ENCODE data around the gene TCERG1L. TPM values are rescaled to one million over a fixed set of nuclear protein-coding genes. Genes with fewer than 3 reads are reported as not detected.

Gene TCERG1L
- total RNA-seq, 1 donor from 2014 or later: not detected

DNA sequence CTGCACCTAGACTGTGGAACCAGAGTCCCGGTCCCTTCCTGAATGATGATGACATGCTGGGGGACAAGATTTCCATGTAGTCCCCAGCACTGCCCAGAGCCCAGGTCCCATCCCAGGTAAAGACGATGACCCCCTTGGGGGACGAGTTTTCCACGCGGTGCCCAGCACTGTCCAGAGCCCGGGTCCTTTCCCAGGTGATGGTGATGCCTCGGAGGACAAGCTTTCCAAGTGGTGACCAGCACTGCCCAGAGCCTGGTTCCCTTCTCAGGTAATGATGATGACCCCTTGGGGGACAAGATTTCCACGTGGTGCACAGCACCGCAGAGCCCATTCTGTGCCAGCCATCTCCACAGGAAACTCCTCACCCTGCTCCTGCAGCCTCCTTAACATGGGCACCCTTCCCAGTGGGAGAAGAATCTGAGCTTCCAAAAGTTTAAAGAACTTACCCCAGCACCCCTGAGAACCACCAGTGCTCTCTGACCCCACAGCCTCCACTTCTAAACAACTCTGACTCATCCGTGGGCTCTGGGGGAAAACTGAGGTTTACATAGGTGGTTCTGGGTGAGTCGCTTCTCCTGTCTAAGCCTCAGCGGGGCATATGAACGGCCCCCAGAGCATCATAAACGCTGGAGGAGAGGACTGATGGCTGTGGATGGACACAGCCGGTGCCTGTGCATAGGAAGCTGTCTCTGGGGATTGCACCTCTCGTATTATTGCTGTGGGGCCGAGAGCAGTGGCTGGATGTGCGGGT is 233.2 kb downstream of the TCERG1L start:
- ATAC-seq (ENCODE audit: poor library complexity) (no peak), DNase-seq (no peak)

DNA sequence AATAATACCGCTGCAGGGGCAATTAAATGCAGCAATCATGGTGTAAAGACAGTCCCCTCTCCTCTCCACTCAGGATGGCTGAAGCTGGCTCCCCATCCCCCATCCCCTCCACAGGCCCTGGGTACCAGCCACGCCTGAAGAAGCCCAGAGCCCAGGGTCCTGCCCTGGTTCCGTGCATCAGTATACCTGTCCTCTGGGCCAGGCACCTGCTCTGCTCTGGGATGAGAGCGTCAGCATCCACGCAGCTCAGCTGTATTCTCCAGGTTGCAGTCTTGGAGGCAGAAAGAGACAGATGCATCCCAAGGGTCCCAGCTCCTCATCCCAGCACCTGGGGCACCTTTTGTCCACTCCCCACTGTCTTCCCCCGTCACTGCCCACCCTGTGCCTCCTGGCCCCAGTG is 233.8 kb downstream of the TCERG1L start:
- ATAC-seq (ENCODE audit: poor library complexity): no peak
- no peak for DNase-seq
- intact Hi-C loops (cut with DNase I): no loop called here

More for the DNA sequence above, 233.2 kb downstream of the TCERG1L start:
- intact Hi-C loops (cut with DNase I): no loop called here

DNA sequence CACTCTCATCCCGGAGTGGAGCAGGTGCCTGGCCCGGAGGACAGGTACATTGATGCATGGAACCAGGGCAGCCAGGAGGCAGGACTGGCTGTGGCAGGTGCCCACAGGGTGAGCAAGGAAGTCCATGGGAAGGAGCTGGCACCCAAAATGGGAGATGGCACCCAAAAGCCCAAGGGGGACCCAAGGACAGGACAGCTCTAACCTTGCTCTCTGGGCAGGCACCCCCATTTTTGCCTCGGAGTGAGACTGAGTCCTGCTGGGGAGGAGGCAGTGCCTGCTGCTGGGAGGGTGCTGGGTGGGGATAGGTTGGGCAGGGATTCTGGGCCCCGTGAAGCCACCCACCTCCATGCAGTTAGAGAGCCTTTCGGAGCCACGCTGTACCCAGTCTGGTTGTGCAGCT is 234.5 kb downstream of the TCERG1L start:
- DNase-seq (no peak), ATAC-seq (ENCODE audit: poor library complexity) (no peak)
- intact Hi-C loops (cut with DNase I): no loop called here

DNA sequence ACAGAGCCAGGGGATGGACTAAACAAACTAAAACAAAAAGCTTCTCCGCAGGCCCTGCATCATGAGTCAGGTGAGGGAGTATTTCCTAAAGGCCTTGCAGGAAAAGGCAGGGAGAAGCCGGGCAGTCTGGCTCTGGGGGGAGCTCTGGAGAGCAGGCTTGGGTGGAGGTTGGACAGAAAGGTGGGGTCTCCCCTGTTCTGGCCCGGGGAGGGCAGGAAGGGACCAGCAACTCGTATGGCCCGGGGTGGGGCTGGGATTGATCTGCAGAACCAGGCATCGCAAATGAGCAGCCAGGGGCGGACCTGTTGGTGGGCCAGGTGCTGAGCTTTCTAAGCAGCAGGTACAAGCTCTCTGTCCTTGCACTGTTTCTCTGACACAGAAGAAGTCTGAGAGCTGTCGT is 235.2 kb downstream of the TCERG1L start:
- no peak for ATAC-seq (ENCODE audit: poor library complexity)
- intact Hi-C loops (cut with DNase I): no loop called here
- no peak for DNase-seq

DNA sequence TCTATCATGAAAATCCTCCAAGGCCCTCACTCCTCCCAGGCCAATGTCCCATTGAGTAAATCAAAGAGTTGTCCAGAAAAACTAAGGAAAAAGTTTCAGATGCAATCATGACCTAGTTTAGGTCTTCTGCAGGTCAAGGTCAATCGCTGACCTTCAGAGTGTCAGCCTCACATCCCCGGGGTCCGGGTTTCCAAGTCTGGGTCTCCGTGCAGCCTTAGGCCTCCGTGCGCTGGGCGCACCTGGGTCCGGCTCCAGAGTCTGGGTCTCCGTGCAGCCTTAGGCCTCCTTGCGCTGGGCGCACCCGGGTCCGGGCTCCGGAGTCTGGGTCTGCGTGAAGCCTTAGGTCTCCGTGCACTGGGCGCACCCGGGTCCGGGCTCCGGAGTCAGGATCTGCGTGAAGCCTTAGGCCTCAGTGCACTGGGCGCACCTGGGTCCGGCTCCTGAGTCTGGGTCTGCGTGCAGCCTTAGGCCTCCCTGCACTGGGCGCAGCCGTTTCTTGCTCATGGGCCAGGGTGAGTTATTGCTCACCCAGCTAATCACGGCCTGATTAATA is 236.2 kb downstream of the TCERG1L start:
- no peak for DNase-seq
- intact Hi-C loops (cut with DNase I): no loop called here
- ATAC-seq (ENCODE audit: poor library complexity): no peak

DNA sequence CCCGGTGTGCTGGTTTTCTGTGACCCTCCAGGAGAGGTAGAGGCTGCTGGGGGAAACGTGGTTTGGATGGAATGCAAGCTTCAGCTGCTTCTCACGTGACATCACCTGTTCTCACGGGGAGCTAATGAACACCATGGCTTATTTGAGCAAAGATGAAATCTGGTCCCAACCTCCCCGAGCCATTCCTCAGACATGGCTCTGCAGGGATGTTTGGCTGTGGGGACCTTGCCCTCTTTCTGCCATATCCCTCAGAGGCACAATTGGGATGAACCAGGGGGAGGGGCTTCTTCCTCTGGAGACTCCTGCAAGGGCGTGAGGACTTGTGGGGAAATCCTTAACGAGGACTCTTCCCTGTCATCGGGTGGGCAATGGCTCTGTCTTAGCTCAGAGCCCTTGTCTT is 236.8 kb downstream of the TCERG1L start:
- DNase-seq (no peak), ATAC-seq (ENCODE audit: poor library complexity) (no peak)
- intact Hi-C loops (cut with DNase I): no loop called here

DNA sequence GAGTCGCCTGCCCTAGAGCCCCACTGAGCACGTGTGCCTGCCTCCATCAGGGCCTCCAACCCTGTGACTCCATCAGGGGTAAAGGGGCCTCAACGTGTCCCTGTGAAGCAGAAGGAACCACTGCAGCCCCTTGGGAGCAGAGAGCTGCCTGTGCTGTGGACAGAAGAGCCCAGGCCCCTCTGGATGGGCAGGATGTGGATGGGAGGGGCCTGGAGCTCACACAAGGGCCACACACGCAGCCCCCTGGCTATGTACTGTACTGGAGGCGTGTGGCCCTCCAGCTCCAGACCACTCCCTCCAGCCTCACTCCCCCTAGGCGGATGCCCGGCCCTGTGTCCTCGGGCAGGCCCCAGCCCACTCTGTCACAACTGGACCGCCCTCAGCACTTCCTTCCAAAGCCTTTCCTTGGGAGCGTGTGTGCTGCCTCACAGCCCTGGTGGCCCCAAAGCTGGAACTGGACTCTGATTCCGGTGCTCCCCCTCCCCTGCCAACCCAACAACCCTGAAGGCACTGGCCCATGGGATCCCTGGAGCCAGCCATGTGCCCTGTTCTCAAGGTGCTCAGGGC is 238.0 kb downstream of the TCERG1L start:
- intact Hi-C loops (cut with DNase I): no loop called here
- no peak for ATAC-seq (ENCODE audit: poor library complexity)
- no peak for DNase-seq

DNA sequence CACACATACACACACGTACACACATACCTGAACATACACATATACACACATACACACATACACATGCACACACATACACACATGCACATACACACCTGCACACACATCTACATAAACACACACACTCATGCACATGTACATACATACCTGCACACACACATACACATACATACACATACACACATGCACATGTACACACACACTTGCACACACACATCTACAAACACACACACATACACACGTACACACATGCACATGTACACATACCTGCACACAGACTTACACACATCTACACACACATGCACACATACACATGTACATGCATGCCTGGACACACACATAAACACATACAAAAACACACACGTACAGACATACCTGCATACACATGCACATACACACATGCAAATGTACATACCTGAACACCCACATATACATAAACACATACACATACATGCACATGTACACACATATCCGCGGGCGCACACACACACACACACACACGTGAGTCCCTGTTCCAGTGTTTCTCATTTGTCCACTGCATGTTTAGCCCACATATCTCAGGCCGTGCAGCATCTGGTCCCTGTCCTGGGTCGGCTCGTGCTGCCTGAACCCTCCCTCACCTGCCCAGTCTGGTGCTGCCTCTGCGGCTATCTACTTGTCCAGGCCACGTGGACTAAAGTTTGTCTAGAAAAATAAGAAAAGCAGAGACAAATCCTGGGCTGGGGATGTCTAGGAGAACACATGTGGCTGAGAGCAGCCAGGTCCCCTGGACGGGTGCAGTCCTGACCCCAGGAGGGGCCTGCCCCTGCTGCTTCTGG is 238.7 kb downstream of the TCERG1L start:
- intact Hi-C loops (cut with DNase I): no loop called here
- ATAC-seq (ENCODE audit: poor library complexity): no peak
- DNase-seq: no peak

DNA sequence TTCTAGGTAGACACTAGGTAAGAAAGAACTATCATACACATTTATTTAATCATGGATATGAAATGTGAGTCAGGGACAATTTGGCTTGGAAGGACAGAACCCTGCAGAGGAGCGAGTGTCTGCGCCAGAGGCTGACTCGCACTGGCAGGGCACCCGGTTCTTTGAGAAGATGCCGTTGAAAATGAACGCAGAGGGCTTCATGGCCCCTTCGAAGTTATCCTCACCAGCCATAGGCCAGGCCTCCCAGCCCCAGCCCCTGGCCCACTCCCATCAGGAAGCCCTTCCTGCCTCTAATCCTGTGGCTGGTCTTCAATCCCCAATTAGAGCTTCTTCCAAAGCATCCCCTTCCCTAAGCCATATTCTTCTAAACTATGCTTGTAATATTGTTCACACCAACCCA is 239.8 kb downstream of the TCERG1L start:
- intact Hi-C loops (cut with DNase I): no loop called here
- ATAC-seq (ENCODE audit: poor library complexity) (no peak), DNase-seq (no peak)

DNA sequence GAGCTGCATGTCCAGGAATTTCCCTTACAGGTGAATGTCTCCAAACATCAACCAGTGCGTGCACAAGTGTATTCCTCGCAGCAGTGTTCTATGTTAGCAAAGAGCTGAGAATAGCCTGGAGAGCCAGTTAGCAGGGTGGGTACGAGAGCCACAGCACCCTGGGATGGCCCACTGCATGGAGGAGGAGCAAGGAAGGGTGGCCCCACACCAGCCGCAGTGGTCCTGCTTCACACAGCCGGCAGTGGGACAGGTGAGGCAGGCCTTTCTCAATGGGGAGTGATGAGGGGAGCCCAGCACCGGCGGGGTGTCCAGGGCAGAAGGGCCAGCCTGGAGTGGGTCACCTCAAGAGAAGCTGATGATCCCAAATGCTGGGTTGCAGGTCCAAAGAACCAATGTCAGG is 240.7 kb downstream of the TCERG1L start:
- intact Hi-C loops (cut with DNase I): no loop called here
- DNase-seq (no peak), ATAC-seq (ENCODE audit: poor library complexity) (no peak)

DNA sequence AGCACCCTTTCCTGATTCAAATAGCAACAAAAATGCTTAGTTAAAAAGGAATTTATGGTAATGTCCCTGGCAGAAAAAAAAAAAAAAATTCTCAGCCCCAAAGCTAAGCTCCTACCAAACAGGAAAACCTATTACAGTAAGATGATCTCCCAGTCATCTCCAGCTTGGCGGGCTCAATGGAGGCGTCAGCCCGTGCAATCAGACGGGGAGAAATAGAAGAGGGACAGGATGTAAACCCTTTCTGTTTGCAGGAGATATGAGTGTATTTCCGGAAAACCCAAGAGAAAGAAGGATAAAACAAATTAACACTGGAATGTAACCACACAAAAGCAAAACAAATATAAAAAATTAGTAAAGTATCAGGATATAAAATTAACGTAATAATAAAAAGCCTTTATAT is 242.8 kb downstream of the TCERG1L start:
- ATAC-seq (ENCODE audit: poor library complexity): no peak
- intact Hi-C loops (cut with DNase I): no loop called here
- no peak for DNase-seq

DNA sequence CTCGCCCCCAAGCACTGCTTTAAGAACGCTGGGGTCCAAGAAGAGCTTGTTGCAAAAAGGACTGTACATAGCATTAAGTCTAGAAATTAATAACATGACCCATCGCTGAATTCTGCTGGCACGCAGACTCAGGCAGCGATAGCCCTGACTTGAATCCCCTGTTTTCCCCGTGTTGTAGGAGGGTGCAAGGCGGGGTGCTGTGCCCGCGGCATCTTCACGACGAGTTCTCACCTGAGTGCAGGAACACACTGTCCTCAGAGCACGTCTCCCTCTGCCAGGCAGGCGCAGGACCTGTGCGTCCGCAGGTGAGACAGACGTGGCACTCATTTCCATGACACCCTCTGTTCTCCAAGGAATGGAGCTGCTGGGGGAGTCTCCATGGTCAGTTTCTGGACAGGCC is 243.2 kb downstream of the TCERG1L start:
- DNase-seq: no peak
- intact Hi-C loops (cut with DNase I): no loop called here
- ATAC-seq (ENCODE audit: poor library complexity): no peak

DNA sequence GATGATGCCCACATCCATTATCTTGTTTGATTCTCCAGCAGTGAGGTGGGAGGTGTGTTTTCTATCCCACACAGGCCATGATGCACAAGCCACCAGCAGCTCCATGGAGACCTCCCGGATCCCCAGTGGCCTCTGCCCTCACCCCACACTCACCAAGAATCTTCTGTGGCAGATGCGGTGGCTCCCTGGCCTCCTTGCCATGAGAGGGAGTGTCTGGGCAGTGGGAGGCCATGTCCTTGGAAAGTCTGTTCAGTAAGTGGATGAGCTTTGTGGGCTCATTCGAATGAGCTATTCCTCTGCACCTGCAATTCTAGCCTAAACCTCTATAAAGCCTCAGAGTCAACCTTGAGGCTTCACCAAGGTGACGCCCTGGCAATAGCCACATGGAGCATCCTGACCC is 243.8 kb downstream of the TCERG1L start:
- intact Hi-C loops (cut with DNase I): no loop called here
- no peak for ATAC-seq (ENCODE audit: poor library complexity)
- no peak for DNase-seq

DNA sequence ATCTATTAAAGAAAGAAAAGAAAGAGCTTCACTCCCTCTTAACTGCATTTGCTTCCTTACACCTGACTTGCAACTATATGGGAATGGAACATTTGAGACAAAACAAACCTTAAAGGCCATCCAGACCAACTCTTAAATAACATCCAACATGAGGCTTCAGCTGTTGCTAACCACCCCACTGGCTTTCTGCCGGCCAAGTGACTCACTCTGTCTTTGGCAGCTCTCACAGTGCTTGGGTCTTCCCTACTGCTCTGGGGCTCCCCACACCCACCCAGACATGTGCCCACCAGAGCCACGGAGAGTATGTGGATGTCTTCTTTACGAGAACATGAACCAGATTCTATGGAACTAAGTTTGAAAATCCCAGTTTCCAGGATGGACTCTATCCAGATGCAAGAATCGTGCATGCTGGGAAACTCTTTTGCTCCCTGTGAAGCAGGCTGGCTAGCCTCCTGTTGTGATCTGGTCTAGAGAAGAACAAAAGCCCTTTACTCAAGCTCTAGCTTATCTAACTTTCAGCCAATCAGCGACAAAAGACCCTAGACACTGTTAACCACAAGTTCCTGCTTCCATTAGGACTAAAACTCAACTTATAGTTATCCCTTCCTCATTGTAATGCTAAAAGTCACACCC is 245.7 kb downstream of the TCERG1L start:
- no peak for ATAC-seq (ENCODE audit: poor library complexity)
- intact Hi-C loops (cut with DNase I): no loop called here
- no peak for DNase-seq

DNA sequence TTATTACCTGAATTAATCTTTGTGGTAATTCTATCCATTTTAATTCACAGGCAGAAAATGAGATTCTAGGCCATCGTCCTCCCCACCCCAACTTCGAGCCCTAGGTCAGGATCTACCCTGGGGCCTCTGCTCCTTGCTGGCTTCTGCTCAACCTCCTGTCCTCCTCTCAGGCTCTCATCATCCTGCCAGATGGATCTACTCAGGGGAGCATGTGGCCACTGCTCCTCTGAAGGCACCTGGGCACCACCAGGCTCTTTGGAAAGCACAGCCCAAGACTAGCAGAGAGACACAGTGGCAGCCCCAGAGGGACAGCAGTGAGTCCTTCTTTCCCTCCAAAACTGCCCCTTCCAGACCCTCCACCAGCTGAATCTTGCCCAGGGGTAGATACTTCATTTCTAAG is 248.2 kb downstream of the TCERG1L start:
- intact Hi-C loops (cut with DNase I): no loop called here
- DNase-seq (no peak), ATAC-seq (ENCODE audit: poor library complexity) (no peak)

DNA sequence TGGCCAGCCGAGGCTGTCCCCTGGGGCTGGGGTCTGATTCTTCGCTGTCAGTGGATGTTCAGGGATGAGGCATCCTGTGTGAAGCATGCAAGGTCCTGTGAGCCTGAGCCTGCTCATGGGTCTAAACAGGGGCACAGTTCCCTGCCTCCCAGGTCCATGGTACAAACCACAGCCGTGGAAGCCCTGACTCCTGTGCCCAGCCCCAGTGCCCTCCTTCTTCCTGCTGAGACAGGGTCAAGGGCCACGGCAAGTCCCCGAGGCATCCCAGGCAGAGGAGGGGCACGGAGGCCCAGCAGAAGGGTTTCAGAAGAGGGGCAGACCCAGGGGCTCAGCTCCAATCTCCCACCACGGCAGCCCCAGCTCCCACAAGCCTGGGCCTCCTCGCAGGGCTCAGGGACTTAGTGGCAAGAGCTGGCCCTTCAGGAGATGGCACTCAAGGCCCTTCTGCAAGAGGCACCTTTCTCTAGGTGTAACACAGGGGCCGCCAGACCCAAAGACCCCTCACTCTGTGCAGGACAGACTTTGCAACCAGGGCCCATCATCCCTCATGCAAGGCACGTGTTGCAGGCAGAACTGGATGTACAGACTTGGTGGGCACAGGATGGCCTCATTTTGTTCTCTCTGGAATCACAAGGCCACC is 248.8 kb downstream of the TCERG1L start:
- ATAC-seq (ENCODE audit: poor library complexity): no peak
- intact Hi-C loops (cut with DNase I): no loop called here
- DNase-seq: no peak

DNA sequence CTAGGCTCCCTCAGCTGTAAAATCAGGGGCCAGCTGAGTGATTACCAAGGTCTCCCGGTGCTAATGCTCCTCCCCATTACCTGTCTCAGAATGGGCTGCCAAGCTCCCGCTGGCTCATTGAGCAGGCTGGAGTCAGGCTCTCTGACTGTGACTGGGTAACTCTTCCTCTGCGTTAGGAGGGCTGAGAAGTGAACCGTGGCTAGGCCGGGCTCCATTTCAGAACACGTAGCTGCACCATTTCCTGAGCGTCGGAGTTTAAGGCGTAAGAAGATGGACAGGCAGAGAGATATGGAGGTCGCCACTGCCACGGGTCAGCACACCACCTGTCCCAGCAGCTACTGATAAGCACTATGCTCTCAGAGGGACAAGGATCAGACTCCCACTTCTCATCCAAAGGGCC is 250.3 kb downstream of the TCERG1L start:
- no peak for ATAC-seq (ENCODE audit: poor library complexity)
- intact Hi-C loops (cut with DNase I): no loop called here
- DNase-seq: no peak

DNA sequence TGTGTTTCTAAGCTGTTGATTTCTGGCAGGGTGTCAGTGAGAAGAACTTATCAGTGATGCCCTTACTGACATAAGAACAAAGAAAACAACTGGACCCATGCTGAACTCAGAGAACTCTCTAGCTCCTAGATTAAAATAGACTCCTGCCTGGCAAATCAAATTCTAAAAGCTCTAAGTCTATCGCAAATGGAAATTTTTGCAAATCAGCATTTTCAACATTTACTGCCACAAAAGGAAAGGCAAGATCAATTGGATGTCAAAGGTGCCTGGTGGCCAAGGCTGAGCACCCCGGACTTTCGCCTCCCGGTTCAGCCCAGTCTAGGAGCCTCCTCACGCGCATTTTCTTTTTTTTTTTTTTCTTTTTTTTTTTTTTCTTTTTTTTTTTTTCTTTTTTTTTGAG is 251.6 kb downstream of the TCERG1L start:
- no peak for ATAC-seq (ENCODE audit: poor library complexity)
- intact Hi-C loops (cut with DNase I): no loop called here
- DNase-seq: no peak

DNA sequence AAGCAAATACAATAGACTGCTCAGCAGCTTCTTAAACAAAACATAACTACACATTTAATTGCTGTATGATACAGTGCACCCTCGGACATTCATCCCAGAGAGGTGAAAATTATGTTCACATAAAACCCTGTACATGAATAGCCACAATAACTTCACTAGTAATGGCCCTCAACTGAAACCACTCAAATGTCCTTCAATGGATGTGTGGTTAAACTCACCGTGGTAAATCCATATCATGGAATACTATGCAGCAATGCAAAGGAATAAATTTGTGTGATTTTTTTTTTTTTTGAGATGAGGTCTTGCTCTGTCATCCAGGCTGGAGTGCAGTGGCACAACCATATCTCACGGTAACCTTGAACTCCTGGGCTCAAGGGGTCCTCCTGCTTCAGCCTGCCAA is 252.7 kb downstream of the TCERG1L start:
- no peak for DNase-seq

More for the DNA sequence above, 252.7 kb downstream of the TCERG1L start:
- intact Hi-C loops (cut with DNase I): no loop called here
- ATAC-seq (ENCODE audit: poor library complexity): no peak

Data from Right ventricle myocardium superior (tissue), 1 donor.